Left hindlimb (tissue), 1 donor: Measurements from ENCODE around the gene MYH10.

Source experiments
- DNase-seq: peaks from one replicate; pipeline ENCODE4 v3.0.0-alpha.2; 2018

MYH10 gene

GRCh38 chr17:8490256-8491023 is 140.1 kb downstream of the MYH10 start:
- no peak for DNase-seq

DNA sequence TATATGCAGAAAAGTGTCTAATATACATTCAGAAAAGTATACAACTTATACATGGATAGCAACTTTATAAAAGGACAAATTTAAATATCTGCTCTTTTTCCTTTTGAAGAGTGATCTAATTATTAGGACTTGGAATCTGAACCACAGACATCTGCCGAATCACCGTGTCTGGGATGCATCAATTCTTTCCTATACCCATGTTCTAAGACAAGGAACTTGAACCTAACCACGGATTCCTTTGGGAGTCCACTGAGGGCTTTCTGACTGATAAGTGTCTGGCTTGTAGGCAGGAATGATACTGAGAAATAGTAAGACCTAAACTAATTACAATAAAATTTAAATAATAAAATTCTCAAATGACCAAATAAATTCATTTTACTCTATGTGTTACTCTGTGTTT is 140.7 kb downstream of the MYH10 start:
- no peak for DNase-seq

DNA sequence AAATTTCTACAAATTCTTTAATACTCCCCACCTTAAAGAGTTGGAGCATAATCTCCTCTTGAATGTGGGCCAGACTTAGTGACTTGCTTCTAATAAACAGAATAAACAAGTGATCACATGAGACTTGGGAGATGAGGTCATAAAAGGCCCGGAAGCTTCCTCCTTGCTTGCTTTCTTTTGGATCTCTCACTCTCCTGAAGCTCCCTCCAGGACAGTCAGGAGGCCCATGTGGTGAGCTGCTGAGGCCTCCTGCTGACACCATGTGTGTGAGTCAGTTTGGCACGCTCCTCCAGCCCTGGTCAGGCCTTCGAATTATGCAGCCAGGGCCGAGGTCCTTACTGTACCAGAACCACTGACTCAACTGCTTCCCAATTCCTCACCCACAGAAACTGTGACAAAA is 141.6 kb downstream of the MYH10 start:
- no peak for DNase-seq

DNA sequence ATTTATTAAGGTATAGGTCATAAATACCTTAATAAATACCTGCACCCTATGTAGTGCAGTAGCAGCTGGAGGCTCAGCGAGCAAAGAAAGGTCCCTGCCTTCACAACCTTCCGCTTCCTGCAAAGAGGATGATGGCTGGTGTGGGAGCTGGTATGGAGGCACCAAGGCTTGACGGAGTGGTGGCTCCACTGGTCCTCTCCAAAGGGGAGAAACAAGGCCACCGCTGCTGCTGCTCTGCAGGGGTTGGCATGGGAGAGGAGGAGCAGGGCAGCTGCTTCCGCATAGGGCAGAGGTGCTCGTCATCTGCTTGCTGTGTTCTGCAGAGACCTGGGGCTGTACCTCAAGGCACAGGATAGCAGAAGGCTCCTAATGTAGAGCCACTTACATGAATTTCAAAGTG is 142.0 kb downstream of the MYH10 start:
- no peak for DNase-seq

DNA sequence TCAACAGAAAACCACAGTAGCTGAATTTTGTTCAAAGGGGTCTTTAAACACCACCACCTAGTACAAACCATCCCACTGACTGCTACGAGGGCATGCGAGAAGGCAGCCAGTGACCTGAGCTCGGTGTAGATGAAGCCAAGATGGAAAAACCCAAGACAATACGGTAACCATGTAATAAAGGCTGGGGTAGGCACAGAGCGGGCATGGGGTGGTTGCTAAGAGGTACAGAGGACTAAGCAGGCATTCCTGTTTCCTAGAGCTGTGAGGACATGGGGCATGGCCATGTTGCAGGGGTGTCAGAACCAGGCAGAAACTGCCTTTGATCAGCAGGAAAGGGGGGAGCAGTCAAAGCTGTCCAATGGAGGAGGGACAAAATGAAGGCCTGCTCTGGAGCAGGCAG is 142.8 kb downstream of the MYH10 start:
- DNase-seq: no peak

GRCh38 chr17:8487130-8487645 is 143.3 kb downstream of the MYH10 start:
- DNase-seq: no peak

- no peak for DNase-seq
These were observed 145.0 kb downstream of the MYH10 start for GRCh38 chr17:8485491-8485890.

GRCh38 chr17:8484465-8484864 is 146.1 kb downstream of the MYH10 start:
- DNase-seq: no peak

DNA sequence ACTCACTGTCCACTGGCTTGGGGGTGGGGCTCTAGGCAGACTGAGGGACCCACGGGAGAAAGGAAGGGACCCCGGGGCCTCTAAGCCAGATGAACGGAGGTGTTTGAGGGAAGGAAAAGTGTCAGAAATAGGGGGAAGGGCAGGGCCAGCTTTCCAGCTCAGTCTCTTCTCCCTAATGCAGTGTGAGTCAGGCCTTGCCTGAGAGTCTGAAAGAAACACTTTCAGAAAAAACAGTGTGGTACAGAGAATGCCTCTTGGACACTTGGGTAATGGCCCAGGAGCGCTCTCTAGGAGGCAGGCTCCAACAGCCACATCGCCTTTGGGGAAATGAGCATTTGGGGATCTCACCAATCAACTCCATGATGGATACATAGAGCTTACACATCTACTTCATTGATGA is 148.0 kb downstream of the MYH10 start:
- no peak for DNase-seq

DNA sequence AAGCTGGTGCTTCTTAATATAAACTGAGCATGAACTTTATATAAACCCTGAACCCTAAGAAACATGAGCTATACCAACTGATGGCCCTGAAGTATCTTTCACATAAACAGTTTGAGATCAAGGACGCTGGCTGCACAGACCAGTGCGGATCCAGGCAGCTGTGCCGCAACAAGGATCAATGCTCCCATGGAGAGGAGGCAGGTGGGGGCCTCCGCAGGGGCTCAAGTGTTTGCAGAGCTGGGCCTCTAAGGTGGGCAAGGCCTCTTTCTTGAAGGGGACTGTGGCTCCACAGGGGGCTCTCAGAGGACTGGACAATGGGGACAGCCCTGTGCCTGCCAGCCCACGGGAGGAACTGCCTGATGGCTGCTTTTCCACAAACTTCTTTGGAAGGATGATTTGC is 148.8 kb downstream of the MYH10 start:
- no peak for DNase-seq

DNA sequence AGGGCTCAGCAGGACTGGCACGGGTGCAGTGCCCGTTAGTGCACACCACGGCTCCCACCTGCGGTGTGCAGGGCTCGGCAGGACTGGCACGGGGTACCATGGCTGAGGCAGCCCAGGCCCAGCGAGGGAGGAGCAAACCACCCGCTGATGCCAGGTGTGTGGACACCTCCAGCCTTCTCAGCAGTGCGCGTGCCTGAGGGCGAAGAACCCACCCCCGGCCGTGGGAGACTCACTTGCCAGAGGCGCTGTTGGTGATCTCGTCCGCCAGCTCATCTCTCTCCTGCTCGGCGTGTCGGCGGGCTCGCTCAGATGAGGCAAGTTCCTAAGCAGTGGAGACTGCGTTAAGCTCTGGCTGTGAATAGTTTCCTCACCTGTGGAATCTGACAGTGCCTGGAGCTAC is 149.4 kb downstream of the MYH10 start:
- no peak for DNase-seq

- DNase-seq: no peak
These were observed 150.2 kb downstream of the MYH10 start for GRCh38 chr17:8480011-8480976.

- no peak for DNase-seq
These were observed 151.0 kb downstream of the MYH10 start for GRCh38 chr17:8479431-8479947.

- no peak for DNase-seq
These were observed 152.6 kb downstream of the MYH10 start for GRCh38 chr17:8477715-8478441.

GRCh38 chr17:8477171-8477570 is 153.4 kb downstream of the MYH10 start:
- DNase-seq: no peak

- DNase-seq: no peak
These were observed 153.8 kb downstream of the MYH10 start for GRCh38 chr17:8476741-8477140.

DNA sequence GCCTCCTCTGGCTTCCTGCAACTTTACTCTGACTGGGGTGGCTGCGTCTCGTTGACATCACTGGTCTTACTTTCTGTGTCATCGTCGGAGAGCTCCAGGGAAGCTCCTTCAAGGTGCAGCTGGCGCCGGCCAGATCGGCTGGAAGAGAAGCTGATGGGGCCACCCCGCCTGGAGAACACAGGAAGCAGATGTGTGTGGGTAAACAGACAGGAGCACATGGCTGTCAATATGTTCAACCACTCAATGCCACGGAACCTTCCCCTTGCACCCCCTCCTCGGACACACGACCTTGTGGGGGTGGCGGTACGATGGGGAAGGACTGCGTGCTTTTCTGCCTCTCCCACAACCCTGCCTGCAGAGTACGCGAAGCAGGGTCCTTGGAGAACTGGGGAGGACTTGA is 154.7 kb downstream of the MYH10 start:
- no peak for DNase-seq

GRCh38 chr17:8475227-8475626 is 155.3 kb downstream of the MYH10 start:
- DNase-seq: no peak

DNA sequence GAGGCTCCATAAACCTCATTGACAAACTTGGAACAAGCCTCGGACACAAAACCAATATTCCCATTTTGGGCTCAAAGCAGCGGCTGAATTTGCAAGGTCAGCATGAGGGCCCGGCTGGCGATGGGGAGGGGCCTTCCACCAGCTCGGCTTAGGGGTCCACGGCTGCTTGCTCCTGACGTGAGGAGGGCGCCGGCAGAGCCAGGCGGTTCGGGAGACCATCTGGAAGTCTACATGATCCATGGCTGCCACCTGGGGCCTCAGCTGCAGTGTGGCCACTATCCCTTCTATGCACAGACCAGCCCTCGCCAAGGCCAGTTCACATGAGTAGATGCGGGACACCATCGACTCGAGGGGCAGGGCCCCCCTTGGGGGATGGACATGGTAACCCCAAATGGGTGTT is 155.7 kb downstream of the MYH10 start:
- no peak for DNase-seq

- no peak for DNase-seq
These were observed 156.9 kb downstream of the MYH10 start for GRCh38 chr17:8473451-8474192.

DNA sequence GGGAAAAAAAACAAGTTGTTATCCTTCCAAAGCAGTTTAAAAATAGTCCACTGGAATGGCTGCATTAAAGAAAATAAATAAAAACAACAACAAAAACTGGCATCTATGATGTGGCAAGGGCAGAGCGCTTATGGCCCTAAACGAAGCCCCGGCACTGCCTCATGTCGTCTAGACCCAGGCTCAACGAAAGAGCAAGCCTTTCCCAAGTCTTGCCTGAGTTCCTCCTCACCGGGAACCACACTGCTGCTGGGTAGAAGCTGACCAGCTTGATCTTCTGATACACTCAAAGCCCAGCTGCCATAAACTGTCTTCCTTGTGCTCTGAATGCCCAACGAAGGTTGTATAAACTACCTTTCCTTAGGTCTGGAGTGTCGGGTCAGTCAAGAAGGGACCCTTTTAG is 157.9 kb downstream of the MYH10 start:
- DNase-seq: no peak

DNA sequence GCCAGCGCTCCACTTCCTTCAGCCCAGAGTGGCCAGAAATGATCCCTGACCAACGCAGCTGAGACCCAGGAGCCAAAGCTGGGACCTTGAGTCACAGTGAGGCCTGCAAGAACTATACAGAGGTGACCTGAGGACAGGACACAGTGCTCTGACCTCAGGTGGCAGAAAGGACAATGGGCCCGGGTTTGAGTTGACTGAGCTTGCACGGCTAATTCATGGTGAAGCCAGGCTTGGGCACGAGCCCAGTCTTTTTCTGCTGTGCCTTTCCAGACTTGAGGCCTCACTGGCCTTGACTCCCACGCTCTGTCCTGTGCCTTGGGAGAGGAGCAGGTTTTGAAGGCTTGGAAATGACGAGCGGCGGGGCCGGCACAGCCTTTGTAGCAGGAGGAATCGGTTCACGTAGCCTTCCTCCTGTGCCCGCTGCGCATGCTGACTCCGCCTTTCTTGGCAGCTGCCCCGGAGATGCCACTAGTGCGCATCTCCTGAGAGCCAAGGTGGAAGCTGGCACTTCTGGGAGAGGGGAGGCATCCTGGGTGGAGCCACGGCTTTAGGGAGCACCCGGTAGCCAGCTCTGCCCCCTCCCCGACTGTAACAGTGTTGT is 160.0 kb downstream of the MYH10 start:
- DNase-seq: no peak
